ENCODE measurements around the gene PAEP.

GRCh38 chr9:135612437-135612836, 50.9 kb downstream of the PAEP start:
- TF ChIP-seq CTCF (IDR thresholded peaks at IDR 0.05; ENCODE audit: low read depth, low read length, missing input control) (no peak), SP1 (IDR thresholded peaks at IDR 0.05) (no peak), REST (IDR thresholded peaks at IDR 0.05) (no peak), FOXA1 (IDR thresholded peaks at IDR 0.05) (no peak), EGR1 (IDR thresholded peaks at IDR 0.05; ENCODE audit: low read depth in 2 of 2) (no peak), HNF4A (conservative IDR thresholded peaks at IDR 0.05) (no peak), YY1 (IDR thresholded peaks at IDR 0.05) (no peak), TAF1 (conservative IDR thresholded peaks at IDR 0.05) (no peak)
